ENCODE results near the gene ALG3. TPM values are rescaled to one million over a fixed set of nuclear protein-coding genes. Genes with fewer than 3 reads are reported as not detected.

The ALG3 gene
- total and polyA plus RNA-seq, 2 donors (not counting 3 experiments of a cell fraction or from before 2014, with no cell fraction given), result 42.9 to 99.9 TPM

DNA sequence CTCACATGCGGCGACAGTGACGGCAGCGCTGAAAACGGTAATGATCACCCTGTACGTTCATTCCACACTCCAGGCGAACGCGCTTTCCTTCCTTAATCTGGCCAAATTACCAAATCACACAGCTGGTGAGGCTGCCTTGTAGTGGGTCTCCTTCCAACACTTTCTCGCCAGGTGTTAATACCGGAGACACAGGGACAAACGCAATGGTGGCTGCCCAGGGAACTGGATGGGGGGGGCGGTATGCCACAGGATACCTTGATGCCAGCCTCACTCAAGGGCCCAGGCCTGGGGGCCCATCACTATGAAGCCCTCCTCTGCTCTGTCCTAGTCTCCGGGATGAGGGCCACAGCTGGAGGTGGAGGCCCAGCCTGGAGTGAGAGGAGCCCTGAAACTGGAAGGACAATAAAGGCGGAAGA, 14.0 kb upstream of the ALG3 start:
- POLR2A ChIA-PET, result no interaction called here
- intact Hi-C loops (cut with micrococcal nuclease) (no loop called here), dilution Hi-C loops (cut with MboI; ENCODE audit: extremely low pct_ligation_motif_present, low sequenced_read_pairs) (no loop called here)
- no peaks in the 10 kb centered on the region for H3K9me1 ChIP-seq (replicated peaks; ENCODE audit: control insufficient read depth, extremely low read depth, insufficient read depth, low read length)
- H3K4me2 ChIP-seq (ENCODE audit: insufficient read depth, low read length), result no peak overlapping the region
- FAIRE-seq, result no peak
- no peaks in the 10 kb centered on the region for H3K9me3 ChIP-seq (replicated peaks; ENCODE audit: control insufficient read depth, insufficient read depth, low read length)
- BruUV-seq (replicated peaks), result no TSS peak
- DNase-seq (ENCODE audit: low read depth, low spot score), result no peak
- no peak overlapping the region for H3K4me3 ChIP-seq (replicated peaks in 1 of 3; ENCODE audit: insufficient read depth in 1 of 3, low read depth in 1 of 3, low read length in 3 of 3)
- no peak overlapping the region for H3K9ac ChIP-seq (replicated peaks; ENCODE audit: extremely low read depth, insufficient read depth, low read length)
- CTCF ChIA-PET, result interaction anchor here (1.7 kb wide), 1 partner anchor 35 kb away, joined by 6 read pairs; no protein-coding TSS in a partner anchor
- no peak for TF ChIP-seq JUN (IDR thresholded peaks at IDR 0.05; ENCODE audit: borderline replicate concordance, insufficient read depth, insufficient read length, low read depth)
- no peak for TF ChIP-seq MYC (IDR thresholded peaks at IDR 0.05; ENCODE audit: low read depth, low read length)
- TF ChIP-seq POLR2A (IDR thresholded peaks at IDR 0.05; ENCODE audit: low read depth, low read length), result no peak
- TF ChIP-seq FOS (IDR thresholded peaks at IDR 0.05; ENCODE audit: borderline replicate concordance, insufficient read depth, low read length), result no peak
- TF ChIP-seq POLR2AphosphoS5 (IDR thresholded peaks at IDR 0.05; ENCODE audit: insufficient read depth, low read depth, low read length), result no peak
- TF ChIP-seq GATA2 (IDR thresholded peaks at IDR 0.05; ENCODE audit: insufficient read depth, insufficient read length, low read depth, low read length), result no peak
- no peak for TF ChIP-seq EZH2 (IDR thresholded peaks at IDR 0.05; ENCODE audit: borderline replicate concordance, low read depth, low read length, severe bottlenecking)
- TF ChIP-seq, protein P1, sequence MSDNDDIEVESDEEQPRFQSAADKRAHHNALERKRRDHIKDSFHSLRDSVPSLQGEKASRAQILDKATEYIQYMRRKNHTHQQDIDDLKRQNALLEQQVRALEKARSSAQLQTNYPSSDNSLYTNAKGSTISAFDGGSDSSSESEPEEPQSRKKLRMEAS (IDR thresholded peaks at IDR 0.05; ENCODE audit: insufficient read depth, insufficient read length), result no peak
- peaks cover 13% of the 10 kb centered on the region for H3K4me1 ChIP-seq (ENCODE audit: control insufficient read depth, extremely low read depth, insufficient read depth, low read length)
- H3K79me2 ChIP-seq (ENCODE audit: control insufficient read depth, insufficient read depth, low read length), result no peaks in the 10 kb centered on the region
- H2AFZ ChIP-seq (ENCODE audit: low read depth, low read length), result no peak overlapping the region
- H3K36me3 ChIP-seq (ENCODE audit: control insufficient read depth in 2 of 2, extremely low read depth in 1 of 2, insufficient read depth in 2 of 2, low read length in 2 of 2), result no peaks in the 10 kb centered on the region
- peaks cover 26 to 36% of the 10 kb centered on the region in 2 experiments for H3K27me3 ChIP-seq (ENCODE audit: control insufficient read depth in 2 of 2, insufficient read depth in 2 of 2, low read length in 2 of 2)
- H4K20me1 ChIP-seq (replicated peaks; ENCODE audit: control insufficient read depth, extremely low read depth, insufficient read depth, low read length), result no peaks in the 10 kb centered on the region
- no peak overlapping the region for H3K27ac ChIP-seq (ENCODE audit: insufficient read depth, low read depth, low read length)

Data from endothelial cell of umbilical vein (primary cell).